GM18909 (cell line): ENCODE data around the gene PIEZO2.

ENCODE experiments used
- ATAC-seq: cut with Tn5 transposase; IDR thresholded peaks from one replicate; pipeline ENCODE4 v1.9.1; 2021; ENCODE audit warnings: mild to moderate bottlenecking; ENCODE audit not compliant: unreplicated experiment, poor library complexity

Gene PIEZO2

GRCh38 chr18:10770264-10770663, 379.1 kb downstream of the PIEZO2 start:
- no peak for ATAC-seq

GRCh38 chr18:10768221-10768620, 381.1 kb downstream of the PIEZO2 start:
- no peak for ATAC-seq

GRCh38 chr18:10767658-10768057, 381.7 kb downstream of the PIEZO2 start:
- no peak for ATAC-seq

- no peak for ATAC-seq
Observed at GRCh38 chr18:10760986-10761385, 388.4 kb downstream of the PIEZO2 start.

GRCh38 chr18:10759241-10759640, 390.1 kb downstream of the PIEZO2 start:
- ATAC-seq = no peak

- no peak for ATAC-seq
Observed at GRCh38 chr18:10757946-10758345, 391.4 kb downstream of the PIEZO2 start.

GRCh38 chr18:10757349-10757748, 392.0 kb downstream of the PIEZO2 start:
- no peak for ATAC-seq

- no peak for ATAC-seq
Observed at GRCh38 chr18:10755855-10756254, 393.5 kb downstream of the PIEZO2 start.

GRCh38 chr18:10754128-10754527, 395.2 kb downstream of the PIEZO2 start:
- ATAC-seq = no peak

- ATAC-seq = no peak
Observed at GRCh38 chr18:10752382-10752781, 397.0 kb downstream of the PIEZO2 start.

- no peak for ATAC-seq
Observed at GRCh38 chr18:10751653-10752052, 397.7 kb downstream of the PIEZO2 start.

GRCh38 chr18:10750191-10751035, 399.0 kb downstream of the PIEZO2 start:
- ATAC-seq = no peak

- ATAC-seq = no peak
Observed at GRCh38 chr18:10748641-10749040, 400.7 kb downstream of the PIEZO2 start.

GRCh38 chr18:10745971-10746370, 403.4 kb downstream of the PIEZO2 start:
- ATAC-seq = no peak

- no peak for ATAC-seq
Observed at GRCh38 chr18:10745219-10745618, 404.1 kb downstream of the PIEZO2 start.

- no peak for ATAC-seq
Observed at GRCh38 chr18:10743766-10744165, 405.6 kb downstream of the PIEZO2 start.

- no peak for ATAC-seq
Observed at GRCh38 chr18:10739152-10739551, 410.2 kb downstream of the PIEZO2 start.

- ATAC-seq = no peak
Observed at GRCh38 chr18:10736984-10737383, 412.4 kb downstream of the PIEZO2 start.

GRCh38 chr18:10732990-10733389, 416.4 kb downstream of the PIEZO2 start:
- ATAC-seq = no peak

GRCh38 chr18:10727477-10727876, 421.9 kb downstream of the PIEZO2 start:
- no peak for ATAC-seq

GRCh38 chr18:10726198-10727068, 422.9 kb downstream of the PIEZO2 start:
- ATAC-seq = no peak
